ENCODE data around the gene CXCL10. TPM values are rescaled to one million over a fixed set of nuclear protein-coding genes. Genes with fewer than 3 reads are reported as not detected.
"Not testable (repeated sequence)": the region's sequence is repeated elsewhere in the genome, so short reads cannot be mapped to it uniquely, and the experiment has no call there.

The CXCL10 gene
- total and polyA plus RNA-seq, 2 donors: 0.48 to 7.6 TPM

DNA sequence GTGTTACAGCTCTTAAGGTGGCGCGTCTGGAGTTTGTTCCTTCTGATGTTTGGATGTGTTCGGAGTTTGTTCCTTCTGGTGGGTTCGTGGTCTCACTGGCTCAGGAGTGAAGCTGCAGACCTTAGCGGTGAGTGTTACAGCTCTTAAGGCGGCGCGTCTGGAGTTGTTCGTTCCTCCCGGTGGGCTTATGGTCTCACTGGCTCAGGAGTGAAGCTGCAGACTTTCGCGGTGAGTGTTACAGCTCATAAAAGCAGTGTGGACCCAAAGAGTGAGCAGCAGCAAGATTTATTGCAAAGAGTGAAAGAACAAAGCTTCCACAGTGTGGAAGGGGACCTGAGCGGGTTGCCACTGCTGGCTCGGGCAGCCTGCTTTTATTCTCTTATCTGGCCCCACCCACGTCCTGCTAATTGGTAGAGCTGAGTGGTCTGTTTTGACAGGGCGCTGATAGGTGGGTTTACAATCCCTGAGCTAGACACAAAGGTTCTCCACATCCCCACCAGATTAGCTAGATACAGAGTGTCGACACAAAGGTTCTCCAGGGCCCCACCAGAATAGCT lies 26.6 kb upstream of the CXCL10 start:
- WGBS: 78% methylated on average over 17 of the region's 17 CpGs
- not testable (repeated sequence) for H3K36me3 ChIP-seq (ENCODE audit: insufficient read depth); DNase-seq (ENCODE audit: extremely low spot score); H3K4me1 ChIP-seq (ENCODE audit: insufficient read depth); H3K4me3 ChIP-seq (ENCODE audit: low read depth, low read length); H3K27ac ChIP-seq (ENCODE audit: low read depth)

DNA sequence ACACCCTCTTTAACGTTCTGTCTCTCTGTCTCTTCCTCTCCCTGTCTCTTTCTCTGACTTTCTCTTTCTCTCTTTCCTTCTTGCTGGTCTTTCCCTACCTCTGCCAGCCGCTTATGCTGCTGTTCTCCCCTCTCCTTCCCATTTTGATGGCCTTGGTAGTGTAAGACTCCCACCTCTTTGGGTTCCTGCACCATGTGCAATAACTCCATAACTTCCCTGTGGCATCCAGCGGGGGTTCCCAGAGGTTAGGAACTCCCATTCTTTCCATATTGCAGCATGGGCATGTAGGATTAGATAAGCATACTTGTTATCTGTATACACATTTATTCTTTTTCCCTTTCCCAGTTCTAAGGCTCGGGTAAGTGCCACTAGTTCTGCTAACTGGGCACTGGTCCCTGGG lies 21.4 kb upstream of the CXCL10 start:
- WGBS: 83% methylated on average over 4 of the region's 4 CpGs
- not testable (repeated sequence) for H3K36me3 ChIP-seq (ENCODE audit: insufficient read depth); DNase-seq (ENCODE audit: extremely low spot score); H3K4me3 ChIP-seq (ENCODE audit: low read depth, low read length); H3K27ac ChIP-seq (ENCODE audit: low read depth); H3K4me1 ChIP-seq (ENCODE audit: insufficient read depth)

DNA sequence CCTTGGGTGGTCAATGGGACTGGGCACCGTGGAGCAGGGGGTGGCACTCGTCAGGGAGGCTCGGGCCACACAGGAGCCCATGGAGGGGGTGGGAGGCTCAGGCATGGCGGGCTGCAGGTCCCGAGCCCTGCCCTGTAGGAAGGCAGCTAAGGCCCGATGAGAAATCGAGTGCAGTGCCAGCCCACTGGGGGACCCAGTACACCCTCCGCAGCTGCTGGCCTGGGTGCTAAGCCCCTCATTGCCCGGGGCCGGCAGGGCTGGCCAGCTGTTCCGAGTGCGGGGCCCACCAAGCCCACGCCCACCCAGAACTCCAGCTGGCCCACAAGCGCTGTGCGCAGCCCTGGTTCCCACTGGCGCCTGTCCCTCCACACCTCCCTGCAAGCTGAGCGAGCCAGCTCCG lies 20.0 kb upstream of the CXCL10 start:
- H3K4me3 ChIP-seq (ENCODE audit: low read depth, low read length); H3K4me1 ChIP-seq (ENCODE audit: insufficient read depth); H3K36me3 ChIP-seq (ENCODE audit: insufficient read depth); DNase-seq (ENCODE audit: extremely low spot score); H3K27ac ChIP-seq (ENCODE audit: low read depth): not testable (repeated sequence)
- WGBS: 96% methylated on average over 16 of the region's 18 CpGs

DNA sequence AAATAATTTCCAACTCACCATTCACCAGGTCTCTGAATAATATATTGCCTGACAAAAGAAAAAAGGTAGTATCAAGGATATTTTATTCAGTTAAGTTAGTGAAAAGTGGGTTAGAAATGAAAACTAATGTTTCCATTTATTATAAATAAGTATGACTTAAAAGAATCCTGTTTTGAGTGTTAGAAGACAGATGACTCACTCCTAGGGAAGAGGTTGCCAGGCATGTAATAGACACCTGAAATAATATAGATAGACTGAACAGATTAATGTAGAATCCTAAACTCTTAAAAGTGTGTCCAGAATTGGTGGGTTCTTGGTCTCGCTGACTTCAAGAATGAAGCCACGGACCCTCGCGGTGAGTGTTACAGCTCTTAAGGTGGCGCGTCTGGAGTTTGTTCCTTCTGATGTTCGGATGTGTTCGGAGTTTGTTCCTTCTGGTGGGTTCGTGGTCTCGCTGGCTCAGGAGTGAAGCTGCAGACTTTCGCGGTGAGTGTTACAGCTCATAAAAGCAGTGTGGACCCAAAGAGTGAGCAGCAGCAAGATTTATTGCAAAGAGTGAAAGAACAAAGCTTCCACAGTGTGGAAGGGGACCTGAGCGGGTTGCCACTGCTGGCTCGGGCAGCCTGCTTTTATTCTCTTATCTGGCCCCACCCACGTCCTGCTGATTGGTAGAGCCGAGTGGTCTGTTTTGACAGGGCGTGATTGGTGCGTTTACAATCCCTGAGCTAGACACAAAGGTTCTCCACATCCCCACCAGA lies 19.1 kb upstream of the CXCL10 start:
- 64% methylated on average over 17 of the region's 18 CpGs for WGBS
- not testable (repeated sequence) for H3K36me3 ChIP-seq (ENCODE audit: insufficient read depth); H3K27ac ChIP-seq (ENCODE audit: low read depth)

DNA sequence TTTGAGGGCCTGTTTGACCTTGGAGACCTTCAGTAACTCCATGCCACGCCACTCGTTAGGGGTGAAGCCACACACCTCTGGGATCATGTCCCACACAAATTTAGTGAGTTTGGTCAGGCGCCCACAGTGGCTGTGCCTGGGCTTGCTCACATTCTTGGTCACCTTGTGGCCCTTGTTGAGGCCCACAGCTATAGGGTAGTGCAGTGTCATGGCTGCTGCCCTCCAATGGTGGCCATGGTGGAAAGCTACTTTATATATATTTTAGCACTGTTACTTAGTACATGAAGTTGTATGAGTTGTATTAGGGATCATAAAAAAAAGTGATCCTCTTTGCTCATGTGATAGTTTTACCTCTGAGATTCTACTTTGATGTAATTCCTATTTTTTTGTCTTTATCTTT lies 13.6 kb upstream of the CXCL10 start:
- no peak overlapping the region for H3K27ac ChIP-seq (ENCODE audit: low read depth)
- no peaks in the 10 kb centered on the region for H3K36me3 ChIP-seq (ENCODE audit: insufficient read depth)
- H3K4me1 ChIP-seq (ENCODE audit: insufficient read depth): no peaks in the 10 kb centered on the region
- no peak for DNase-seq (ENCODE audit: extremely low spot score)
- 82% methylated on average over 3 of the region's 3 CpGs for WGBS
- no peak overlapping the region for H3K4me3 ChIP-seq (ENCODE audit: low read depth, low read length)

More for the DNA sequence above, 19.1 kb upstream of the CXCL10 start:
- not testable (repeated sequence) for H3K4me3 ChIP-seq (ENCODE audit: low read depth, low read length); H3K4me1 ChIP-seq (ENCODE audit: insufficient read depth); DNase-seq (ENCODE audit: extremely low spot score)

DNA sequence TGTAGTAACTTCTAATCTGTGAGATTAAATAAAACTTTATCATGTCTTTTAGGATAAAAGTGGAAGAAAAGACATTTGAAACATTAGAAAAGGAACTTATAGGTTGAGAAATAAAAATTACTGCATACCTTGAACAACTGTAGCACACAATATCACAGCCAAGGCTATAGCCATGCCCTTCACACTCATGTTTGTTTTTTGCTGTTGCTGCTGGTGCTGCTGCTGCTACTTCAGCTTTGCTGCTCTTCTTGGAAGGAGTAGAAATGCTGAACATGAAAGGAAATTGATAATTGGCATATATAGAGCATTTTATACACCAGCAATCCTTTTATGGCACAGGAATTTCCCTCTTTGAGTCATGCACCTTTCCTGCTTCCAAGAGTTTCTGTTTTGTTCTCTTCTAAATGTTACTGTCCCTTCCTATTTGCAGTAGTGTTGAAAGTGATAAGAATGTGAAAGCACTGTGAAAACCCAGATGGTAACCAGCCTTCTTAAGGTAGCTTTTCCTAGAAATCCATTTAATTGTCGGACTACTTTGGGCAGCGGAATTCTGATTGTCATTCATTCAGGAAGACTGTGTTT lies 12.6 kb upstream of the CXCL10 start, which contains the start of gene CXCL11:
CXCL11 (minus strand) TSS at position 272 of the 582 bp plus-strand sequence; CDS start at position 189, 83 bp downstream.
- Histone ChIP-seq H3K4me3 (ENCODE audit: low read depth, low read length) (no peak within 1 kb of the TSS), H3K36me3 (ENCODE audit: insufficient read depth) (no peaks in the 10 kb centered on the region), H3K4me1 (ENCODE audit: insufficient read depth) (no peaks in the 10 kb centered on the region), H3K27ac (ENCODE audit: low read depth) (no peak within 1 kb of the TSS)
- 90% methylated on average over 2 of the region's 2 CpGs for WGBS
- DNase-seq (ENCODE audit: extremely low spot score): no peak

DNA sequence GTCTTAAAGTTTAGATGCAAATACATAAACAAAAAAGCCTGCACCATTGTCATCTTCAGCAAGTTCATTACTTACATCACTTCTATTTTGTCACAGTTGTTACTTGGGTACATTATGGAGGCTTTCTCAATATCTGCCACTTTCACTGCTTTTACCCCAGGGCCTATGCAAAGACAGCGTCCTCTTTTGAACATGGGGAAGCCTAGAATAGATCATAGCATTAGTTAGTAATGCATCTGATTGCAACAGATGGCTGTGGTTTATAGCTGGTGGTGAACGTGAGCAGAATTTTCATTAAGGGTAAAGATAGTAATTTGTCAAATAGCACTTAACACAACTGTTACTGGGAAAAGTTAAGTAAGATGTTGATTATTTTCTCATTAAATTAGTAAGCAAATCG lies 11.8 kb upstream of the CXCL10 start:
- no peak for DNase-seq (ENCODE audit: extremely low spot score)
- H3K4me1 ChIP-seq (ENCODE audit: insufficient read depth): no peaks in the 10 kb centered on the region
- H3K36me3 ChIP-seq (ENCODE audit: insufficient read depth): no peaks in the 10 kb centered on the region
- 31% methylated on average over 3 of the region's 3 CpGs for WGBS
- H3K27ac ChIP-seq (ENCODE audit: low read depth): no peak overlapping the region
- no peak overlapping the region for H3K4me3 ChIP-seq (ENCODE audit: low read depth, low read length)

DNA sequence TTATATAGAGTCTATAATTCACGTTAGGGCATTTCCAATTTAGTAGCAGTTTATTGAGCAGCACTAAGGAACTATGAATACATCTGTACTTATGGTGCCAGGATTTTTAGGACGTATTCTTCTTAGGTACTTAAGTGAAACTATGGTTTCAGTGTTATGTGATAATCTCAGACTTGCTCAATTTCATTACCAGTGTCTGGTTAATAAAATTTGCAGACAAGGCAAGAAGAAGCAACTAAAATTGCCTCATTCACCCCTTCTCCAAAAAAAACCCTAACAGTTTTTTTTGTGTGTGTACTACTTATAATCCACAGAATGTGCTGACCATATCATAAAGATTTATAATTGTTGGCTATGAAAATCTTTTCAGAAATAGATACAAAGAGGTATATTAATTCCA lies 6.0 kb upstream of the CXCL10 start:
- no peak for DNase-seq (ENCODE audit: extremely low spot score)
- H3K4me1 ChIP-seq (ENCODE audit: insufficient read depth): no peaks in the 10 kb centered on the region
- 73% methylated on average over 2 of the region's 2 CpGs for WGBS

DNA sequence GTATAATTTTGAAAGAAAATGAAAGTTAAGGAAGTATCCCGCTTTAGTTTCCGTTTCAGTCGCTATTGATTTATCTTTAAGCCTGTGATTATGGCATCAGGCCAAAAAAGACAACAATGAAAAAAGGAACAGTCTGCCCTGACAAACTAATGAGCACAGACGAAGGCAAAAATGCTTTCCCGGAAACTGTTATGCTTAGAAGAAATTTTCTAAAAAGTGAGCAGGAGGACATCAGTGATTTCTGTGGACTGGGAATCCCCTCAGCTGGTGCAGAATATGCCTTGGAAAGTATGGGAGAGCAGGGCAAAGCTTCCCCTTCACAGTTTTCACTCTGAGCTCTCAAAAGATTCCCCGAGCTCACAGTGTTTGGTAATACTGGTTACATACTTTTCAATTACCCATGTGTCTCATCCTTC lies 5.1 kb upstream of the CXCL10 start:
- H3K4me3 ChIP-seq (ENCODE audit: low read depth, low read length): no peak overlapping the region
- H3K4me1 ChIP-seq (ENCODE audit: insufficient read depth): no peaks in the 10 kb centered on the region
- DNase-seq (ENCODE audit: extremely low spot score): no peak
- no peaks in the 10 kb centered on the region for H3K36me3 ChIP-seq (ENCODE audit: insufficient read depth)
- 10% methylated on average over 6 of the region's 6 CpGs for WGBS
- H3K27ac ChIP-seq (ENCODE audit: low read depth): no peak overlapping the region

More for the DNA sequence above, 6.0 kb upstream of the CXCL10 start:
- Histone ChIP-seq H3K4me3 (ENCODE audit: low read depth, low read length) (no peak overlapping the region), H3K36me3 (ENCODE audit: insufficient read depth) (no peaks in the 10 kb centered on the region), H3K27ac (ENCODE audit: low read depth) (no peak overlapping the region)

DNA sequence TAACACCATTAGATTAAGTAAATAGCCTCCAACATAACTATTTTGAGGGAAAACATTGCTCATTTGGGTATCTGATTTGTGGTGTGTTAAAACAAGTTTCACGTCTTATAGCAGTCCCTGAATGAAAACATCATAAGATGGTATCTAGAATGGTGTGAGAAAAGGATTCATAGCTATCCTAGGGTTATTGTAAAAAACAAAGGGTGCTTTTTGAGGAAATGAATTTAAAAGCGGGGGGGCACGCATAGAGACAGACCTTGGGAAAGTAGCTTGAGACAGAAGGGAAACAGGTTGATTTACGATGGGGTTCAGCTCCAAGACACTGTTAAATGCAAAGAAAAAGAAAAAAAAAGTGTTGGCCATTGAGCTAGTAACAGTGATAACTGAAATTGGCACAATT lies 768 bp upstream of the CXCL10 start:
- H3K4me3 ChIP-seq (ENCODE audit: low read depth, low read length): no peak overlapping the region
- H3K27ac ChIP-seq (ENCODE audit: low read depth): no peak overlapping the region
- no peak for DNase-seq (ENCODE audit: extremely low spot score)
- no peaks in the 10 kb centered on the region for H3K36me3 ChIP-seq (ENCODE audit: insufficient read depth)
- 79% methylated on average over 4 of the region's 4 CpGs for WGBS
- no peaks in the 10 kb centered on the region for H3K4me1 ChIP-seq (ENCODE audit: insufficient read depth)

DNA sequence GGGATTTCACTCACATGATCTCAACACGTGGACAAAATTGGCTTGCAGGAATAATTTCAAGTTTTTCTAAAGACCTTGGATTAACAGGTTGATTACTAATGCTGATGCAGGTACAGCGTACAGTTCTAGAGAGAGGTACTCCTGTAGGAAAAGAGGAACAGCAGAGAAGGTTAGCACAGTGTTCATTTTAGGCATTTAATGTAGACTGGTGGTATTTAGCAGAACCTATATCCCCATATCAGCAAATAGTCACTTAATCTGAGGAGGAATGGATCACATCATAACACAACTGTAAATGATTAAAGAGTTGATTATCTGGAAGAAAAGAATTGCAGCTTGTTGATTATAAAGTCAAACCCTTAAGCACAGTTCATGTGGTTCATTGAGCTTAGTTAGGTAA lies 620 bp downstream of the CXCL10 start:
- no peak for DNase-seq (ENCODE audit: extremely low spot score)
- WGBS: 78% methylated on average over 2 of the region's 2 CpGs
- H3K4me3 ChIP-seq (ENCODE audit: low read depth, low read length): no peak overlapping the region

DNA sequence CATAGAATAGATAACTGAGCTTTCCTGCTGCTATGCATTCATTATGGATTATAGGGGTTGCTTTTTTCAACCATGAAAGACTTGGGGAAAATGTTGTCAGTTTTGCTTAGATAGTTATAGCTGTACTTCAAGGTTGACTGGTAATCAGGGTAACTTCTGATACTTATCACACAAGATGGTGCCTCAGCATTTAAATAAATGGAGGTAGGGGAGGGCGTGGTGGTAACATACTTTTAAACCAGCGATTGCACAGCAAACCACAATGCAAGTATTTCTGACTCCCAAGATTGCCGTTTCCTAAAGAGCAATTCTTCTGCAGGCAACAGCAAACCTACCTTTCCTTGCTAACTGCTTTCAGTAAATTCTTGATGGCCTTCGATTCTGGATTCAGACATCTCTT lies 1.3 kb downstream of the CXCL10 start:
- Histone ChIP-seq H3K27ac (ENCODE audit: low read depth) (no peak overlapping the region), H3K36me3 (ENCODE audit: insufficient read depth) (no peaks in the 10 kb centered on the region), H3K4me1 (ENCODE audit: insufficient read depth) (no peaks in the 10 kb centered on the region), H3K4me3 (ENCODE audit: low read depth, low read length) (no peak overlapping the region)
- no peak for DNase-seq (ENCODE audit: extremely low spot score)
- WGBS: 80% methylated on average over 4 of the region's 4 CpGs

More for the DNA sequence above, 620 bp downstream of the CXCL10 start:
- Histone ChIP-seq H3K27ac (ENCODE audit: low read depth) (no peak overlapping the region), H3K4me1 (ENCODE audit: insufficient read depth) (no peaks in the 10 kb centered on the region), H3K36me3 (ENCODE audit: insufficient read depth) (no peaks in the 10 kb centered on the region)

DNA sequence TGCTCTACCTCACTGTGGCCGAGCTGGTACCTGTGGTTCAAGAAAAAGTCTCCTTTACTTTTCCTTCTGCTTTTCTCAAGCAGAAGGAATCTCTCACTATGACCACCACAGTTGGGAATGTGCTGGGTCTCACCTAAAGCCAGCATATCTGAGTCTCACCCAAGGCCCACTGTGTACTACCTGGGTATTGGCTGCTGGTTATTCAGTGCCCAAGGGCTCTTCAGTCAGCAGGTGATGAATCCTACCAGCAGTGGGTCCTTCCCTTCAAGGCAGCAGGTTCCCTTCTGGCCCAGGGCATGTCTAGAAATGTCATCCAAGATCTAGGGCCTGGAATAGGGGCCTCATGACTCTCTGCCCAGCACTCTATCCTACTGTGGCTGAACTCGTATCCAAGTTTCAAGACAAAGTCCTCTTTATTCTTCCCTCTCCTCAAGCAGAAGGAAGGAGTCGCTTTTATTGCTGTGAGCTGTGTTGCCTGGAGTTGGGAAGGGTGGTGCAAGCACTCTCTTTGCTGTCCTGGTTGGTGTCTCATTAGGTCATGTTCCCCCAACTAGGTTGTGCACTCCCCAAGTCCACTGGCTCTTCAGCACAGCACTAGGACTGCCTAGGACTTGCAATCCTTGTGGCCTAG lies 6.1 kb downstream of the CXCL10 start:
- no peak for DNase-seq (ENCODE audit: extremely low spot score)
- 90% methylated on average over 3 of the region's 3 CpGs for WGBS
- Histone ChIP-seq H3K27ac (ENCODE audit: low read depth) (no peak overlapping the region), H3K36me3 (ENCODE audit: insufficient read depth) (no peaks in the 10 kb centered on the region), H3K4me1 (ENCODE audit: insufficient read depth) (peaks cover 3% of the 10 kb centered on the region), H3K4me3 (ENCODE audit: low read depth, low read length) (no peak overlapping the region)

DNA sequence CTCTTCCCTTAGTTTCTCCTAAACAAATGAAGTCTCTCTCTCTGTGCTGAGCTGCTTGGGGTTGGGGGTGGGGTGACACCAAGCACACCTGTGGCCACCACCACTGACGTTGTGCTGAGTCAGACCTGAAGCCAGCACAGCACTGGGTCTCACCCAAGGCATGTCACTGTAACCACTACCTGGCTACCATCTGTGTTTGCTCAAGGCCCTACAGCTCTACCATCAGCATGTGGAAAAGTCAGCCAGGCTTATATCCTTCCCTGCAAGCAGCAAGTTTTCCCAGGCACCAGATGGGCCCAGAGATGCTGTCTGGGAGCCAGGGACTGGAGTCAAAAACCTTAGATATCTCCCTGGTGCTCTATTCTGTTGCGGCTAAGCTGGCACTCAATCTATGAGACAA lies 6.9 kb downstream of the CXCL10 start:
- peaks cover 3% of the 10 kb centered on the region for H3K4me1 ChIP-seq (ENCODE audit: insufficient read depth)
- no peak overlapping the region for H3K27ac ChIP-seq (ENCODE audit: low read depth)
- no peaks in the 10 kb centered on the region for H3K36me3 ChIP-seq (ENCODE audit: insufficient read depth)
- 89% methylated on average over 2 of the region's 2 CpGs for WGBS
- no peak overlapping the region for H3K4me3 ChIP-seq (ENCODE audit: low read depth, low read length)
- DNase-seq (ENCODE audit: extremely low spot score): no peak

All from urinary bladder (tissue), 4 donors.